GM23338 (cell line): ENCODE results near the gene GALNT16. TPM values are rescaled to one million over a fixed set of nuclear protein-coding genes. Genes with fewer than 3 reads are reported as not detected.

Experiments used
- ATAC-seq: fragments of 200-7000 bp; cut with Tn5 transposase; 3 replicates; pipeline ENCODE4 v1.9.1; 2020
- DNase-seq: peaks from one replicate; pipeline ENCODE4 v3.0.0-alpha.2; 2015; ENCODE audit warnings: low spot score
- H2AFZ ChIP-seq: fragments of 200-600 bp; sonication (generic); 2 replicates; pipeline ENCODE4 v1.8.0; 2016; ENCODE audit warnings: antibody characterized with exemption, mild to moderate bottlenecking, moderate library complexity
- H3F3A ChIP-seq: fragments of 200-600 bp; sonication (generic); replicated peaks from 2 replicates; pipeline ENCODE4 v1.8.0; 2017; ENCODE audit warnings: antibody characterized with exemption, mixed run types, low read depth
- H3K27ac ChIP-seq: fragments of 200-600 bp; sonication (generic); 2 replicates; pipeline ENCODE4 v1.6.1; 2016; ENCODE audit warnings: low read depth
- H3K27me3 ChIP-seq: fragments of 200-600 bp; sonication (generic); 2 replicates; pipeline ENCODE4 v1.8.0; 2016; ENCODE audit warnings: mild to moderate bottlenecking, mixed run types, moderate library complexity; ENCODE audit not compliant: insufficient read depth
- H3K36me3 ChIP-seq: fragments of 200-600 bp; sonication (generic); 2 replicates; pipeline ENCODE4 v1.8.0; 2016; ENCODE audit warnings: mild to moderate bottlenecking; ENCODE audit not compliant: insufficient read depth
- H3K4me1 ChIP-seq: fragments of 200-600 bp; sonication (generic); 2 replicates; pipeline ENCODE4 v1.8.0; 2016; ENCODE audit warnings: mild to moderate bottlenecking, moderate library complexity; ENCODE audit not compliant: insufficient read depth
- H3K4me2 ChIP-seq: fragments of 200-600 bp; sonication (generic); 2 replicates; pipeline ENCODE4 v1.7.1; 2017; ENCODE audit warnings: mixed run types
- H3K4me3 ChIP-seq: fragments of 200-600 bp; sonication (generic); 2 replicates; pipeline ENCODE4 v1.6.1; 2016; ENCODE audit warnings: mixed run types
- H3K79me2 ChIP-seq: fragments of 200-600 bp; sonication (generic); replicated peaks from 2 replicates; pipeline ENCODE4 v1.8.0; 2017; ENCODE audit warnings: mild to moderate bottlenecking; ENCODE audit not compliant: insufficient read depth
- H3K9me2 ChIP-seq: fragments of 200-600 bp; sonication (generic); 2 replicates; pipeline ENCODE4 v1.8.0; 2017; ENCODE audit not compliant: insufficient read depth
- H4K20me1 ChIP-seq: fragments of 200-600 bp; sonication (generic); replicated peaks from 2 replicates; pipeline ENCODE4 v1.8.0; 2017; ENCODE audit warnings: mild to moderate bottlenecking; ENCODE audit not compliant: insufficient read depth
- H3K27ac Mint-ChIP-seq: 2 replicates; pipeline ENCODE4 v1.8.0; 2020; ENCODE audit warnings: inconsistent platforms, mild to moderate bottlenecking, moderate library complexity, mixed read lengths
- H3K27me3 Mint-ChIP-seq: 3 replicates; pipeline ENCODE4 v1.8.0; 2022; ENCODE audit warnings: low read depth, mild to moderate bottlenecking, moderate library complexity, mixed read lengths, inconsistent platforms; ENCODE audit not compliant: insufficient read depth, poor library complexity
- H3K36me3 Mint-ChIP-seq: 3 replicates; pipeline ENCODE4 v1.8.0; 2021; ENCODE audit warnings: low read depth, mild to moderate bottlenecking, inconsistent platforms, moderate library complexity, mixed read lengths
- H3K4me1 Mint-ChIP-seq: 3 replicates; pipeline ENCODE4 v1.8.0; 2020; ENCODE audit warnings: mild to moderate bottlenecking, inconsistent platforms, mixed read lengths
- H3K4me3 Mint-ChIP-seq: 3 replicates; pipeline ENCODE4 v1.8.0; 2021; ENCODE audit warnings: moderate library complexity, mild to moderate bottlenecking, inconsistent platforms, mixed read lengths
- H3K9me3 Mint-ChIP-seq: 3 replicates; pipeline ENCODE4 v1.8.0; 2020; ENCODE audit warnings: moderate library complexity, mild to moderate bottlenecking, inconsistent platforms, mixed read lengths
- CREB1 ChIP-seq: fragments of 250-450 bp; sonication (Bioruptor Pico); IDR thresholded peaks from 2 replicates; pipeline ENCODE4 v1.5.0; 2020; ENCODE audit warnings: low read depth, mild to moderate bottlenecking, moderate library complexity
- EZH2 ChIP-seq: fragments of 200-600 bp; sonication (generic); IDR thresholded peaks from one replicate; pipeline ENCODE4 v1.8.0; 2017; ENCODE audit warnings: antibody characterized with exemption, mild to moderate bottlenecking, low read depth; ENCODE audit not compliant: unreplicated experiment
- NANOG ChIP-seq: IDR thresholded peaks from 2 replicates; pipeline ENCODE4 v1.6.1; 2016; ENCODE audit warnings: antibody characterized with exemption, borderline replicate concordance
- STAT1 ChIP-seq: IDR thresholded peaks from one replicate; pipeline ENCODE4 v1.6.1; 2016; ENCODE audit warnings: antibody characterized with exemption; ENCODE audit not compliant: unreplicated experiment
- polyA plus RNA-seq: library from polyadenylated mRNA; unstranded; fragments of >200 nt; fragmentation: Nextera tagmentation; extraction: Ambion mirVana; gene quantifications from 2 replicates; pipeline ENCODE4 v1.2.1, GENCODE V29; 2016
- total RNA-seq: library from RNA; depleted of rRNA; stranded (reverse); fragments of >200 nt; shearing (Covaris generic); gene quantifications from 2 replicates; pipeline ENCODE4 v1.2.3, GENCODE V29; 2014
- TF ChIP-seq, protein P1 (sequence below): fragments of 250-450 bp; sonication (Bioruptor Pico); IDR thresholded peaks from 2 replicates; pipeline ENCODE4 v1.5.0; 2020; ENCODE audit warnings: mild to moderate bottlenecking, moderate library complexity
- TF ChIP-seq, protein P2 (sequence below): IDR thresholded peaks from 2 replicates; pipeline ENCODE4 v1.6.1; 2016; ENCODE audit warnings: antibody characterized with exemption

GALNT16 gene
- total and polyA plus RNA-seq, 2 experiments from 2014 or later: 1.5 to 2.9 TPM

GRCh38 chr14:69288956-69289705, 29.2 kb downstream of the GALNT16 start:
- Mint-ChIP-seq H3K27me3 (peaks cover 5% of the 10 kb centered on the region), H3K36me3 (no peaks in the 10 kb centered on the region), H3K4me3 (no peak overlapping the region), H3K27ac (no peak overlapping the region), H3K4me1 (peaks cover 14% of the 10 kb centered on the region), H3K9me3 (no peaks in the 10 kb centered on the region)
- Histone ChIP-seq H3K9me2 (no peaks in the 10 kb centered on the region), H3F3A (no peaks in the 10 kb centered on the region), H2AFZ (no peak overlapping the region), H4K20me1 (no peaks in the 10 kb centered on the region), H3K4me3 (no peak overlapping the region), H3K27ac (no peak overlapping the region), H3K27me3 (no peaks in the 10 kb centered on the region), H3K4me2 (no peak overlapping the region), H3K36me3 (no peaks in the 10 kb centered on the region), H3K79me2 (no peaks in the 10 kb centered on the region), H3K4me1 (no peaks in the 10 kb centered on the region)
- no peak for TF ChIP-seq EZH2
- TF ChIP-seq, protein P1, sequence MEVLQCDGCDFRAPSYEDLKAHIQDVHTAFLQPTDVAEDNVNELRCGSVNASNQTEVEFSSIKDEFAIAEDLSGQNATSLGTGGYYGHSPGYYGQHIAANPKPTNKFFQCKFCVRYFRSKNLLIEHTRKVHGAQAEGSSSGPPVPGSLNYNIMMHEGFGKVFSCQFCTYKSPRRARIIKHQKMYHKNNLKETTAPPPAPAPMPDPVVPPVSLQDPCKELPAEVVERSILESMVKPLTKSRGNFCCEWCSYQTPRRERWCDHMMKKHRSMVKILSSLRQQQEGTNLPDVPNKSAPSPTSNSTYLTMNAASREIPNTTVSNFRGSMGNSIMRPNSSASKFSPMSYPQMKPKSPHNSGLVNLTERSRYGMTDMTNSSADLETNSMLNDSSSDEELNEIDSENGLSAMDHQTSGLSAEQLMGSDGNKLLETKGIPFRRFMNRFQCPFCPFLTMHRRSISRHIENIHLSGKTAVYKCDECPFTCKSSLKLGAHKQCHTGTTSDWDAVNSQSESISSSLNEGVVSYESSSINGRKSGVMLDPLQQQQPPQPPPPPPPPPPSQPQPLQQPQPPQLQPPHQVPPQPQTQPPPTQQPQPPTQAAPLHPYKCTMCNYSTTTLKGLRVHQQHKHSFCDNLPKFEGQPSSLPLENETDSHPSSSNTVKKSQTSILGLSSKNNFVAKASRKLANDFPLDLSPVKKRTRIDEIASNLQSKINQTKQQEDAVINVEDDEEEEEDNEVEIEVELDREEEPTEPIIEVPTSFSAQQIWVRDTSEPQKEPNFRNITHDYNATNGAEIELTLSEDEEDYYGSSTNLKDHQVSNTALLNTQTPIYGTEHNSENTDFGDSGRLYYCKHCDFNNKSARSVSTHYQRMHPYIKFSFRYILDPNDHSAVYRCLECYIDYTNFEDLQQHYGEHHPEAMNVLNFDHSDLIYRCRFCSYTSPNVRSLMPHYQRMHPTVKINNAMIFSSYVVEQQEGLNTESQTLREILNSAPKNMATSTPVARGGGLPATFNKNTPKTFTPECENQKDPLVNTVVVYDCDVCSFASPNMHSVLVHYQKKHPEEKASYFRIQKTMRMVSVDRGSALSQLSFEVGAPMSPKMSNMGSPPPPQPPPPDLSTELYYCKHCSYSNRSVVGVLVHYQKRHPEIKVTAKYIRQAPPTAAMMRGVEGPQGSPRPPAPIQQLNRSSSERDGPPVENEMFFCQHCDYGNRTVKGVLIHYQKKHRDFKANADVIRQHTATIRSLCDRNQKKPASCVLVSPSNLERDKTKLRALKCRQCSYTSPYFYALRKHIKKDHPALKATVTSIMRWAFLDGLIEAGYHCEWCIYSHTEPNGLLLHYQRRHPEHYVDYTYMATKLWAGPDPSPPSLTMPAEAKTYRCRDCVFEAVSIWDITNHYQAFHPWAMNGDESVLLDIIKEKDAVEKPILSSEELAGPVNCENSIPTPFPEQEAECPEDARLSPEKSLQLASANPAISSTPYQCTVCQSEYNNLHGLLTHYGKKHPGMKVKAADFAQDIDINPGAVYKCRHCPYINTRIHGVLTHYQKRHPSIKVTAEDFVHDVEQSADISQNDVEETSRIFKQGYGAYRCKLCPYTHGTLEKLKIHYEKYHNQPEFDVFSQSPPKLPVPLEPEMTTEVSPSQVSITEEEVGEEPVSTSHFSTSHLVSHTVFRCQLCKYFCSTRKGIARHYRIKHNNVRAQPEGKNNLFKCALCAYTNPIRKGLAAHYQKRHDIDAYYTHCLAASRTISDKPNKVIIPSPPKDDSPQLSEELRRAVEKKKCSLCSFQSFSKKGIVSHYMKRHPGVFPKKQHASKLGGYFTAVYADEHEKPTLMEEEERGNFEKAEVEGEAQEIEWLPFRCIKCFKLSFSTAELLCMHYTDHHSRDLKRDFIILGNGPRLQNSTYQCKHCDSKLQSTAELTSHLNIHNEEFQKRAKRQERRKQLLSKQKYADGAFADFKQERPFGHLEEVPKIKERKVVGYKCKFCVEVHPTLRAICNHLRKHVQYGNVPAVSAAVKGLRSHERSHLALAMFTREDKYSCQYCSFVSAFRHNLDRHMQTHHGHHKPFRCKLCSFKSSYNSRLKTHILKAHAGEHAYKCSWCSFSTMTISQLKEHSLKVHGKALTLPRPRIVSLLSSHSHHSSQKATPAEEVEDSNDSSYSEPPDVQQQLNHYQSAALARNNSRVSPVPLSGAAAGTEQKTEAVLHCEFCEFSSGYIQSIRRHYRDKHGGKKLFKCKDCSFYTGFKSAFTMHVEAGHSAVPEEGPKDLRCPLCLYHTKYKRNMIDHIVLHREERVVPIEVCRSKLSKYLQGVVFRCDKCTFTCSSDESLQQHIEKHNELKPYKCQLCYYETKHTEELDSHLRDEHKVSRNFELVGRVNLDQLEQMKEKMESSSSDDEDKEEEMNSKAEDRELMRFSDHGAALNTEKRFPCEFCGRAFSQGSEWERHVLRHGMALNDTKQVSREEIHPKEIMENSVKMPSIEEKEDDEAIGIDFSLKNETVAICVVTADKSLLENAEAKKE (CRISPR knock-in tag): no peak
- no peak for TF ChIP-seq CREB1 (CRISPR knock-in tag)
- no peak for TF ChIP-seq NANOG
- no peak for TF ChIP-seq STAT1
- TF ChIP-seq, protein P2, sequence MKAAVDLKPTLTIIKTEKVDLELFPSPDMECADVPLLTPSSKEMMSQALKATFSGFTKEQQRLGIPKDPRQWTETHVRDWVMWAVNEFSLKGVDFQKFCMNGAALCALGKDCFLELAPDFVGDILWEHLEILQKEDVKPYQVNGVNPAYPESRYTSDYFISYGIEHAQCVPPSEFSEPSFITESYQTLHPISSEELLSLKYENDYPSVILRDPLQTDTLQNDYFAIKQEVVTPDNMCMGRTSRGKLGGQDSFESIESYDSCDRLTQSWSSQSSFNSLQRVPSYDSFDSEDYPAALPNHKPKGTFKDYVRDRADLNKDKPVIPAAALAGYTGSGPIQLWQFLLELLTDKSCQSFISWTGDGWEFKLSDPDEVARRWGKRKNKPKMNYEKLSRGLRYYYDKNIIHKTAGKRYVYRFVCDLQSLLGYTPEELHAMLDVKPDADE: no peak
- ATAC-seq (no peak), DNase-seq (no peak)
